Esophagus squamous epithelium (tissue), 4 donors: ENCODE measurements around the gene ACCS.

Experiments used
- POLR2A ChIP-seq, 4 donors: fragments of 450-650 bp; IDR thresholded peaks; one replicate each; pipeline ENCODE4 v1.6.1; 2017; ENCODE audit warnings: antibody characterized with exemption in 4 of 4, mild to moderate bottlenecking in 4 of 4, moderate library complexity in 3 of 4
- TF ChIP-seq, protein P1 (sequence below), 6 experiments: fragments of 450-650 bp in 4 of 6; fragments of 200-600 bp in 2 of 6; sonication (generic) in 2 of 6; IDR thresholded peaks; one replicate each; pipeline ENCODE4 v1.5.1; 2016 to 2019; ENCODE audit warnings: antibody characterized with exemption in 6 of 6, mild to moderate bottlenecking in 4 of 6, moderate library complexity in 4 of 6

DNA sequence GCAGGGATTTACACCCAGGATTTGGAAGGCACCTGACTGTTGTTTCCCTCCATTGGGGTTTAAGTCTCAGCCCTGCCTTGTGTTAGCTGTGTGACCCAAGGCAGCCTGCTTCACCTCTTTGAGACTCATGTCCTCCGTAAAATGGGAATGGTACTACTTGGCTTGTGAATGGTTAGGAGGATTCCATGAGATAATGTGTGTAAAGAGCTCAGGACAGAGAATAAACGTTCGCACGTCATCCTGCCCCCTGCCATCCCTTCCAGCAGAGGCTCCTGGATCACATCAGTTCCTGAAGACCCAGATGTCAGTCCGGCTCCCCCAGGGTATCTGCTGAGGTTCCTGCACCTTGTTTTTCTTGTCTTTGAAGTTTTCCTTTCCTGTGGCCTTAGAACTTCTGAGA, 35.1 kb upstream of the ACCS start:
- TF ChIP-seq, protein P1, sequence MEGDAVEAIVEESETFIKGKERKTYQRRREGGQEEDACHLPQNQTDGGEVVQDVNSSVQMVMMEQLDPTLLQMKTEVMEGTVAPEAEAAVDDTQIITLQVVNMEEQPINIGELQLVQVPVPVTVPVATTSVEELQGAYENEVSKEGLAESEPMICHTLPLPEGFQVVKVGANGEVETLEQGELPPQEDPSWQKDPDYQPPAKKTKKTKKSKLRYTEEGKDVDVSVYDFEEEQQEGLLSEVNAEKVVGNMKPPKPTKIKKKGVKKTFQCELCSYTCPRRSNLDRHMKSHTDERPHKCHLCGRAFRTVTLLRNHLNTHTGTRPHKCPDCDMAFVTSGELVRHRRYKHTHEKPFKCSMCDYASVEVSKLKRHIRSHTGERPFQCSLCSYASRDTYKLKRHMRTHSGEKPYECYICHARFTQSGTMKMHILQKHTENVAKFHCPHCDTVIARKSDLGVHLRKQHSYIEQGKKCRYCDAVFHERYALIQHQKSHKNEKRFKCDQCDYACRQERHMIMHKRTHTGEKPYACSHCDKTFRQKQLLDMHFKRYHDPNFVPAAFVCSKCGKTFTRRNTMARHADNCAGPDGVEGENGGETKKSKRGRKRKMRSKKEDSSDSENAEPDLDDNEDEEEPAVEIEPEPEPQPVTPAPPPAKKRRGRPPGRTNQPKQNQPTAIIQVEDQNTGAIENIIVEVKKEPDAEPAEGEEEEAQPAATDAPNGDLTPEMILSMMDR (IDR thresholded peaks at IDR 0.05) = no peak
- no peak for TF ChIP-seq POLR2A (IDR thresholded peaks at IDR 0.05)
